MM.1S (cell line): ENCODE measurements around the gene BPIFB2.

Source experiments
- DNase-seq: peaks from one replicate; pipeline ENCODE4 v3.0.0-alpha.2; 2015
- H2AFZ ChIP-seq: fragments of 300-600 bp; sonication (generic); 2 replicates; pipeline ENCODE4 v1.6.0; 2016; ENCODE audit warnings: antibody characterized with exemption, low read length
- H3F3A ChIP-seq: fragments of 300-600 bp; sonication (generic); 2 replicates; pipeline ENCODE4 v1.6.1; 2016; ENCODE audit warnings: mild to moderate bottlenecking, antibody characterized with exemption, low read length, moderate library complexity, mixed read lengths; ENCODE audit not compliant: insufficient read depth
- H3K27ac ChIP-seq: fragments of 300-600 bp; sonication (generic); 2 replicates; pipeline ENCODE4 v1.5.1; 2016; ENCODE audit warnings: mild to moderate bottlenecking, low read length
- H3K27me3 ChIP-seq: fragments of 300-600 bp; sonication (generic); replicated peaks from 2 replicates; pipeline ENCODE4 v1.6.0; 2016; ENCODE audit warnings: low read length; ENCODE audit not compliant: insufficient read depth
- H3K36me3 ChIP-seq: fragments of 300-600 bp; sonication (generic); replicated peaks from 2 replicates; pipeline ENCODE4 v1.6.1; 2016; ENCODE audit warnings: mild to moderate bottlenecking, low read length, mixed read lengths; ENCODE audit not compliant: insufficient read depth
- H3K4me1 ChIP-seq: fragments of 300-600 bp; sonication (generic); 2 replicates; pipeline ENCODE4 v1.6.1; 2016; ENCODE audit warnings: low read length, mixed read lengths
- H3K4me2 ChIP-seq: fragments of 300-600 bp; sonication (generic); 2 replicates; pipeline ENCODE4 v1.6.0; 2016; ENCODE audit warnings: low read depth, low read length
- H3K4me3 ChIP-seq: fragments of 300-600 bp; sonication (generic); 2 replicates; pipeline ENCODE4 v1.5.1; 2016; ENCODE audit warnings: low read length, mixed read lengths
- H3K79me2 ChIP-seq: fragments of 300-600 bp; sonication (generic); 2 replicates; pipeline ENCODE4 v1.6.1; 2016; ENCODE audit warnings: mixed run types, low read length, mixed read lengths
- H3K9ac ChIP-seq: fragments of 300-600 bp; sonication (generic); 2 replicates; pipeline ENCODE4 v1.6.1; 2016; ENCODE audit warnings: low read length, mixed read lengths
- H3K9me2 ChIP-seq: fragments of 300-600 bp; sonication (generic); replicated peaks from 2 replicates; pipeline ENCODE4 v1.6.1; 2016; ENCODE audit warnings: mild to moderate bottlenecking, low read length, mixed read lengths; ENCODE audit not compliant: insufficient read depth
- H3K9me3 ChIP-seq: fragments of 300-600 bp; sonication (generic); replicated peaks from 2 replicates; pipeline ENCODE4 v1.6.1; 2016; ENCODE audit warnings: mild to moderate bottlenecking, low read length, mixed read lengths; ENCODE audit not compliant: insufficient read depth
- H4K20me1 ChIP-seq: fragments of 300-600 bp; sonication (generic); 2 replicates; pipeline ENCODE4 v1.6.1; 2016; ENCODE audit warnings: mild to moderate bottlenecking, low read length, moderate library complexity, mixed read lengths; ENCODE audit not compliant: insufficient read depth
- EZH2 ChIP-seq: fragments of 300-600 bp; sonication (generic); optimal IDR thresholded peaks from 2 replicates; pipeline ENCODE3; 2017; ENCODE audit warnings: low read depth, mild to moderate bottlenecking, antibody characterized with exemption, low read length, mixed read lengths
- EZH2phosphoT487 ChIP-seq: fragments of 300-600 bp; sonication (generic); IDR thresholded peaks from 2 replicates; pipeline ENCODE4 v1.6.1; 2018; ENCODE audit warnings: antibody characterized with exemption, low read length
- TF ChIP-seq, protein P1 (sequence below): fragments of 300-600 bp; sonication (generic); IDR thresholded peaks from 2 replicates; pipeline ENCODE4 v1.5.1; 2016; ENCODE audit warnings: antibody characterized with exemption, low read length, mixed read lengths

Gene BPIFB2

DNA sequence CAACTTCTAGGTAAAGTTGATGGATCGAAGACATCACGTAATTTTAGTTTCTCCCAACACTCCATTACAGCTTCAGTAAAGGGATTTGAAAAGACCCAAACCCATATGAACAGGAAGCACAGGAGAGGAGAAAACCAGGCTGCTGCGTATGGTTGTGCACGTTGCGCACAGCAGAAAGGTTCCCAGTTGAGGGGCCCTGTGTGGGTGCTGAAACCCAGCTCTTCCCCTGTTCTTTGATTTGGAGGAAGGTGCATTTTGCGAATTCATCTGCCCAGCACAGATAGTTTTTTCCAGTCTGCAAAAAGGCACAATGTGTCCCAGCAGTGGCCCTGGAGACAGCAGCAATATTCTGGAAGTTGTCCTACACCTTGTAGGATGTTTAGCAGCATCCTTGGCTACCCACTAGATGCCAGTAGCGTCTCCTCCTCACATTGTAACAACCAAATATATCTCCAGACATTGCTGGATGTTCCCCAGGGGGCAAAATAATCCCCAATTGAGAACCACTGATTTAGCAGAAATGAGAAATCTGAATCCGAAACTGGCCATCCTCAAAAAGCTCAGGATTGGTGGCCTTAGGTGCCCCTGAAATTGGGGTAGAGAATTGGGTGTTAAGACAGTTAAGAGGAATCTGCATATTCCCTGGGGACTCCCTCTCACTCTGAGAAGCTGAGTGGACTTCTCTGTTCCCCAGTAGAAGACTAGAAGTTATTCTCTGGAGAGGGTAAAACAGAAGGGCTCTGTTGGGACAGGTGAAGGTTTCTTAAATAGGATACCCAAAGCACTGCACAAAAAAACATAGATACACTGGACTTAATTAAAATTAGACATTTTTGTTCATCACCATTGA, 15.5 kb upstream of the BPIFB2 start:
- Histone ChIP-seq H3K27me3 (no peaks in the 10 kb centered on the region), H3K4me3 (no peak overlapping the region)

DNA sequence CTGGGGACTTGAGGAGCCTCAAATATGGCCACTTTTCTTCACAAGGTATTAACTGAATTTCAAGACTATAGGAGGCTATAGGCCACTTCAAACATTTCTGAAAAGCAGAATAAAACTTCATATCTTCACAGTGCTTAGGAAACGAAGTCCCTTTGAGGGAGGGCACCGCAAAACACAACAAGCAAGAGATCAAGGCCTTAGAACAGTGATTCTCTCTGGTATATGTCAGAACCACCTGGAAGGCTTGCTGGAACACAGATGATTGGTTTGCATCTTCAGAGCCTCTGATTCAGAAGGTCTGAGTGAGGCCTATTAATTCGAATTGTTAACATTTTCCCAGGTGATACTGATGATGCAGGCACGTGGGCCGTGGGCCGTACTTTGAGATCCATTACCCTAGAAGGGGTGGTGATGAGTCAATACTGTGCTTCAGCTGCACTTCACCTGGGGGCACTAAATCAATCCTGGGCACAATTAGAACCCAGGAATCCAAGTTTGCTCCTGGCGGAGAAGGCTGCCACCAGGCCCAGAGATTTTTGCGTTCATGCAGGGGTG, 13.9 kb upstream of the BPIFB2 start:
- H3K9me3 ChIP-seq = no peaks in the 10 kb centered on the region
- no peak overlapping the region for H2AFZ ChIP-seq
- H3K27me3 ChIP-seq = no peaks in the 10 kb centered on the region
- peaks cover 14% of the 10 kb centered on the region for H3K4me1 ChIP-seq
- H3F3A ChIP-seq = 0 out of 2 replicates have a peak, but pooled peaks cover 7% of the 10 kb centered on the region
- H3K9ac ChIP-seq = no peak overlapping the region
- no peak for DNase-seq
- TF ChIP-seq EZH2phosphoT487 = no peak
- TF ChIP-seq, protein P1, sequence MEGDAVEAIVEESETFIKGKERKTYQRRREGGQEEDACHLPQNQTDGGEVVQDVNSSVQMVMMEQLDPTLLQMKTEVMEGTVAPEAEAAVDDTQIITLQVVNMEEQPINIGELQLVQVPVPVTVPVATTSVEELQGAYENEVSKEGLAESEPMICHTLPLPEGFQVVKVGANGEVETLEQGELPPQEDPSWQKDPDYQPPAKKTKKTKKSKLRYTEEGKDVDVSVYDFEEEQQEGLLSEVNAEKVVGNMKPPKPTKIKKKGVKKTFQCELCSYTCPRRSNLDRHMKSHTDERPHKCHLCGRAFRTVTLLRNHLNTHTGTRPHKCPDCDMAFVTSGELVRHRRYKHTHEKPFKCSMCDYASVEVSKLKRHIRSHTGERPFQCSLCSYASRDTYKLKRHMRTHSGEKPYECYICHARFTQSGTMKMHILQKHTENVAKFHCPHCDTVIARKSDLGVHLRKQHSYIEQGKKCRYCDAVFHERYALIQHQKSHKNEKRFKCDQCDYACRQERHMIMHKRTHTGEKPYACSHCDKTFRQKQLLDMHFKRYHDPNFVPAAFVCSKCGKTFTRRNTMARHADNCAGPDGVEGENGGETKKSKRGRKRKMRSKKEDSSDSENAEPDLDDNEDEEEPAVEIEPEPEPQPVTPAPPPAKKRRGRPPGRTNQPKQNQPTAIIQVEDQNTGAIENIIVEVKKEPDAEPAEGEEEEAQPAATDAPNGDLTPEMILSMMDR = no peak
- H3K79me2 ChIP-seq = no peaks in the 10 kb centered on the region
- no peaks in the 10 kb centered on the region for H4K20me1 ChIP-seq
- no peaks in the 10 kb centered on the region for H3K9me2 ChIP-seq
- H3K36me3 ChIP-seq = no peaks in the 10 kb centered on the region
- H3K27ac ChIP-seq = no peak overlapping the region
- no peak overlapping the region for H3K4me3 ChIP-seq
- no peak overlapping the region for H3K4me2 ChIP-seq

More for the DNA sequence above, 15.5 kb upstream of the BPIFB2 start:
- no peak for DNase-seq
- Histone ChIP-seq H3K9me3 (no peaks in the 10 kb centered on the region), H3K27ac (no peak overlapping the region), H3K79me2 (no peaks in the 10 kb centered on the region), H3K9ac (no peak overlapping the region), H3F3A (0 out of 2 replicates have a peak, but pooled peaks cover 3% of the 10 kb centered on the region), H2AFZ (no peak overlapping the region), H3K4me2 (no peak overlapping the region), H3K9me2 (no peaks in the 10 kb centered on the region), H3K36me3 (no peaks in the 10 kb centered on the region), H3K4me1 (peaks cover 5% of the 10 kb centered on the region), H4K20me1 (no peaks in the 10 kb centered on the region)
- no peak for TF ChIP-seq EZH2
- TF ChIP-seq, protein P1 = no peak
- no peak for TF ChIP-seq EZH2phosphoT487

DNA sequence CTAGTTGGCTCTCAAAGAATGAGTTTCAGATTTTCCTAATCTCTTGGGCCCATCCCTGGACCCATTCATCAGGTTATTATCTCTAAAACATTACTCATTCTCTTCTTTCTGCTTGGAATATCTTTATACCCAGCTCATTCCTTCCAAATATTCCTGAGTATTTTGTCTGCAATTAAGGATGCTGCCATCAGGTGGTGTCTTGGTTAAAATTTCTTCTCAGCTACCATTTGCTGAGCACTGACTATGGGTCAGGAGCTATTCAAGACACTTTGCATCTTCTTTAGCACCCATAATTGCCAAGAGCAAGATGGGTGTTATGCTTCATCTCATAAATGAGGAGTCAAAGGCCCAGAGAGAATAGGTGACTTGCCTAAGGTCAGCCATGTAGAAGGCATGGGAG, 11.7 kb upstream of the BPIFB2 start:
- no peaks in the 10 kb centered on the region for H3K9me3 ChIP-seq
- H3K9me2 ChIP-seq = no peaks in the 10 kb centered on the region
- H3K79me2 ChIP-seq = no peaks in the 10 kb centered on the region
- H4K20me1 ChIP-seq = no peaks in the 10 kb centered on the region
- H3F3A ChIP-seq = 0 out of 2 replicates have a peak, but pooled peaks cover 7% of the 10 kb centered on the region
- no peak for DNase-seq
- TF ChIP-seq EZH2phosphoT487 (no peak), EZH2 (no peak)
- TF ChIP-seq, protein P1 = peak; percentile 14; the same call in 1 of the 2 replicates
- H3K36me3 ChIP-seq = no peaks in the 10 kb centered on the region
- H3K4me1 ChIP-seq = peaks cover 14% of the 10 kb centered on the region
- no peak overlapping the region for H3K4me2 ChIP-seq
- H3K4me3 ChIP-seq = no peak overlapping the region
- H3K27me3 ChIP-seq = no peaks in the 10 kb centered on the region
- no peak overlapping the region for H2AFZ ChIP-seq
- no peak overlapping the region for H3K27ac ChIP-seq
- no peak overlapping the region for H3K9ac ChIP-seq
